8988T (cell line): Measurements from ENCODE around the gene DSN1.

Experiments used
- DNase-seq: peaks from one replicate; pipeline ENCODE4 v3.0.0; 2011

Gene DSN1

DNA sequence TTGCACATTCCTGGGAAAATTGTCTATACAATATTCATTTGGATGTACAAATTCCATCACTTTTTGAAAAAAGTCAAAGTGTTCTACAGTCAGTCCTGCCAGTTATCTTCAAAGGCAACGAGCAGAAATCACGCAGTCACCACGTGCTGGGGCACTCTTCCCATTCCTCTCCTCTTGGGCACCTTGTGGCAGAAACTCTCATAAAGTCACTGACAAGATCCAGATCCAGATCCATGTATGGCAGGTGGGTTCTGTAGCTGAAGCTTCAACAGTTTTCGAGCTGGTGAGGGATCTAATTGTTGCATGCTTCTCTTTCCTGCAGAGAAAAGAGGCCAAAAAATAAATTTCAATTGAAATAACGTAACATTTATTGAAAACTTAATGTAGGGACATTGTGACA lies 21.0 kb downstream of the DSN1 start:
- DNase-seq = no peak

- DNase-seq = peak; percentile 93
Observed at GRCh38 chr20:36745927-36746659, 27.5 kb downstream of the DSN1 start, which contains the start of gene NDRG3. Gene NDRG3, minus strand, starts transcription at chr20:36746090. Its CDS starts 24,355 bp downstream, at chr20:36721735.

- peak; percentile 51 for DNase-seq
Observed at GRCh38 chr20:36745234-36745926, 28.2 kb downstream of the DSN1 start.

GRCh38 chr20:36744764-36745191 lies 28.8 kb downstream of the DSN1 start:
- peak; percentile 28 for DNase-seq

GRCh38 chr20:36744243-36744642 lies 29.3 kb downstream of the DSN1 start:
- DNase-seq = no peak

GRCh38 chr20:36742558-36742957 lies 31.0 kb downstream of the DSN1 start:
- no peak for DNase-seq

DNA sequence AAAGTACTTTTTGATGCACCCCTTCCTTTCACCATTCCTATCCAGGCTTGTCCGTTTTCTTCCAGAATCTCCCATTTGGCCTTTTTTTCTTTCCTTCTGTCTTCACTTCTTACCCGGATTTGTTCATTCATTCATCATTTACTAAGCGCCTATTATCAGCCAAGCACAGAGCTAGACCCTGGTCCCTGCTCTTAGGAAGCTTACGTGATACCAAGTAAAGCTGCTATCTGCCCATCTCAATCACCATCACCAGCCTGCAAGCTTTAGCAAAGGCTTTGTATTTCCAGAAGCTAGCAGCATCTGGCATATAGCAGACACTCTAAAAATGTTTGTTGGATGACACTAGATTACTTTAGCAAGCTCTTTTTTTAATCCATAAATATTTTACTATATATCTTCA lies 32.5 kb downstream of the DSN1 start:
- DNase-seq = no peak

- no peak for DNase-seq
Observed at GRCh38 chr20:36737183-36737499, 36.4 kb downstream of the DSN1 start.

DNA sequence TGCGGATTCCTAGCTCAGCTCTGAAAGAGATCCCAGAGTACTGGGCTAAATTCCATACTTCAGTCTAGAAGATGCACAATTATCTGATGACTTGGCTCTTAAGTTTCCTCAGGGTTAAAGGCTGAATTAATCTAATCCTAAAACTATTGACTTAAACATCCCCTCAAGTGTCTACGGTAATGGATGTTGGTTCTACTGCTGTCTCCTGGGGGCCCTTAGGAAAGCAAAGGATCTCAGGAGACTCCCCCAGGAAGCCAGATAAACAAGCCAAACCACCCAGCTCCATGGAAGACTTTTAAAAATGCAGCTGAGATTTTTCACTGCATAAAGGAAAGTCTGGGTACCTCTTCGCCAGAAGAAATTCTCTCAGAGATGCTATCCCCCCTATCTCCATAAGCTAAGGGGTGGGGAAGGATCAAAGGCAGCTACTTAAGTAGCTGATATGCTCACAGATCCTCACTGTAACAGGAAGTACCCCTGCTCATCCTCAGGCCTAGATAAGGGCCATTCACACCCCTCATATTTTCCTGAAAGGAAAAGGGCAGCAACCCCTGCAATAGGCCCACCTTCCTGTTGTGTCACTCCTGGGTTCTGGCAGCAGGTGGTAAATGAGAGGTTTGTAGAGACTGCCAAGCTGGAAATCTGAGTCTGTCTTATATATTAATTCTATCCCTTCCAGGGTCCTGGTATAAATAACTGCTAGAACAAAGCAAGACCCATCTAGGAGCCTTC lies 36.9 kb downstream of the DSN1 start:
- DNase-seq = no peak

GRCh38 chr20:36732456-36732855 lies 41.1 kb downstream of the DSN1 start:
- DNase-seq = no peak

GRCh38 chr20:36728986-36729385 lies 44.6 kb downstream of the DSN1 start:
- no peak for DNase-seq

DNA sequence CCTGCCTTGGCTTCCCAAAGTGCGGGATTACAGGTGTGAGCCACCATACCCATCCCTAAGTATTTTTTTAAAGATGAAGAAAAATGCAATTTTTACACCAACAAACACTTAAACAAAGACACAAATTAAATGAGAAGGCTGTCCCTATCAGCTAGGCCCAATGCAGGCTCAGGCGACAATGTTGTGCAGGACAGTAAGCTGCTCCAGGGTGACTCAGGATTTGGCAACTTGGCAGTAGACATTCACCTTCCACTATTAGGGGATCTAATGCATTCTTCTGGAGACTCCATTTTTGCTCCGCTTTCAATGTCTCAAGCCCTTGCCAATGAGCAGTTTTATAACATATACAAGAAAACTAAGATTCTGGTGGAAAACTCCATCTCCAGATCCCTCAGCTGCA lies 47.4 kb downstream of the DSN1 start:
- DNase-seq = no peak

DNA sequence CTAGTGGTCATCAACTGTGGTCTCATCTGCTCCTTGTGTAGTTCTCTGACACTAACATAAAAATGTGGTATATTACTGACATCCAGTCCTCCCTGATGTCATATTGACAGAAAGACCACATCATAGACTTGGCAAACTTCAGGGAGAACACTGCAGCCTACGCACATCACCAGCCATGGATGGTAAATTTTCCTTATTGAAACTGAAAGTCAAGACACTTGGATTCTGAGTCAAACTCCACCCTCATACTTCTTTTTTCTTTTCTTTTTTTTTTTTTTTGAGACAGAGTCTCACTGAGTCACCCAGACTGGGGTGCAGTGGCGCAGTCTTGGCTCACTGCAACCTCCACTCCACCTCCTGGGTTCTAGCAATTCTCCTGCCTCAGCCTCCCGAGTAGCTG lies 53.1 kb downstream of the DSN1 start:
- DNase-seq = no peak

GRCh38 chr20:36717657-36718056 lies 55.9 kb downstream of the DSN1 start:
- no peak for DNase-seq

- DNase-seq = no peak
Observed at GRCh38 chr20:36717021-36717420, 56.5 kb downstream of the DSN1 start.

GRCh38 chr20:36712775-36713174 lies 60.8 kb downstream of the DSN1 start:
- no peak for DNase-seq

DNA sequence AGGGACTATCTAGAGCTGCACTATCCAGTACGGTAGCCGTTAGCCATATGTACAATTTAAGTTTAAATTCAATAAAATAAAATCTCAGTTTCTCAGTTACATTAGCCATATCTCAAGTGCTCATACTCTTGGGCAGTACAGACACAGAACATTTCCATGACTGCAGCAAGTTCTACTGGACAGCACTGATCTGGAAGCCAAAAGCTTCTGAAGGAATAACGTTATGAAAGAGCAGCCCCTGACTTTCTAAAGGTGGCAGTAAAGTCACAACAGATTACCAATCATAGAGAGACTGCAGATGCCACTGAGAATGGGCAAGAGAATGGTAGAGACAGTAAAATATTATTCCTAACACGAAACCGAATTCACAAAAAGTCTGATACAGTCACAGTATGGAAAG lies 64.4 kb downstream of the DSN1 start:
- no peak for DNase-seq

- no peak for DNase-seq
Observed at GRCh38 chr20:36703530-36703929, 70.0 kb downstream of the DSN1 start.
